ENCODE data around the gene STXBP1.

DNA sequence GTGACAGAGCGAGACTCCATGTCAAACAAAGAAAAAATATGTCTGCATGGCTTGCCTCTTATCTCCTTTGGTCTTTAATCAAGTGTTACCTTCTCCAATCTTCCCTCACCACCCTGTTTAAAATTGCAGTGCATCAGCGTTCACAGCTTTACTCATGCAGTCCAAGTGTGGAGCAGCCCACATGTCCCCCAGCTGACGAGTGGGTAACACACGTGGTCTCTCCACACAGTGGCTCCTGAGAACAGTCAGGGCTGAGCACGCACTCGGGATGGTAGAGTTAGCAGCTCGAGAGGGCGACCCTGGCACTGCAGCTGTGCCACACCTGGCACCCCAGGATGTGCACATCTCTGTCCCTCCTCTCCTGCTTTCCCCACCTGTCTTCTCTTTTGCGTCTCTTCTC is 68.8 kb downstream of the STXBP1 start:
- TF ChIP-seq CTCF (conservative IDR thresholded peaks at IDR 0.05; ENCODE audit: low read depth, low read length): no peak
- no peak for TF ChIP-seq EZH2 (IDR thresholded peaks at IDR 0.05; ENCODE audit: borderline replicate concordance, low read depth, low read length, poor library complexity, severe bottlenecking)
